ENCODE results near the gene AGBL1.

The AGBL1 gene

GRCh38 chr15:86756688-86757087 lies 677.0 kb downstream of the AGBL1 start:
- DNase-seq = no peak

- no peak for DNase-seq
Observed at GRCh38 chr15:86759800-86760523, 680.3 kb downstream of the AGBL1 start.

DNA sequence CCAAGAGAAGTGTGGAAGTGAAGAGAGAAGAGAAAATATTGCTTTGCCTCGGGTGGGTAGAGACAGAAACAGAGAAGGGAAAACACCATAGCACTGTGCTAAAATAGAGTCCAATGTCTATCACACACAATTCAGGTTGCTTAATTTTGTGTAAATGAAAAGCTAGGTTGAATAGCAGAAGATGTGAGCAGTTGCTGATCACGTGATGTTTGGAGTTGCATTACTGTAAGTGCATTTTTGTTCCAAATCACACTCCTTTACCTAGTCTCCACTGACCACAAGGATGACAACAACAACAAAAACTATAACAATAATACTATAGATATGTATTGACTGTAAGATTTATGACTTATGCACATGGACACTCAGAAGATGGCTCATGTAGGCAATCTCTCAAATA lies 683.2 kb downstream of the AGBL1 start:
- no peak for DNase-seq

DNA sequence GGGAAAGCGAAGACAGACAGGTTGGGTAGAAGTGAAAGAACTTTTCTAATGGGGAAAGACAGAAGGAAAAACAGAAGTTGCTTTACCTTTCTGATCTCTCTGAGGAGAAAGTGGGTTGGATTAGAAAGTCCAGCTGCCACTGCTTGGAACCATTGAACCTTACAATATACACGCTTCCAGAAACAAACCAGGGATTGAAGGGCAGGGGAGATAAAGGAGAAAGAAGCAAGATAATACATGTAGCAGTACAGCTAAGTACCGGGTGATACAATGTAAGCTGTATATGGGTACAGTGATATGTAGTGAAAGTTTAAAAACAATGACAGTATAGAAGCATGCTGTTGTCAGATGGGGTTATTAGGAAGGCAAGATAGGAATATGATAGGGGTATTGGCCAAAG lies 684.4 kb downstream of the AGBL1 start:
- no peak for DNase-seq

GRCh38 chr15:86765281-86765680 lies 685.6 kb downstream of the AGBL1 start:
- DNase-seq = no peak

GRCh38 chr15:86772369-86773059 lies 692.8 kb downstream of the AGBL1 start:
- no peak for DNase-seq

DNA sequence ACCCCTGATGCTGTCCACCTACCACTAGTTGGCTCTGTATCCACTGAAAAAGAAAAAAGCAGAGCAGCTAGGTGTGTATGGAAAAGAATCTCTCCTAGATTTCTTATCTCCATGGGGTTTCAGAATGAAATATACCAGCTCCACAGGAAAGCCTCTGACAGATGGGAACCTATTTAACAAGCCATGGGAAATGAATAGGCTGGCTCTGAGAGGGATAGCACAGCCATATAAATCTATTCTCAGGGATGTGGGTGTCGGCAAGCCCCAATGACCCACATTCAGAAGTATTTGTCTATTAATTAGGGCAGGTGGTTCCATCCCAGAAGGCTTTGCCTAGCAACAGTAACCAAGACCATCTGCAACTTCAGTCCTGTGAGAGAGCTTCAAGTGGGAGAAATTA lies 694.1 kb downstream of the AGBL1 start:
- DNase-seq = no peak

DNA sequence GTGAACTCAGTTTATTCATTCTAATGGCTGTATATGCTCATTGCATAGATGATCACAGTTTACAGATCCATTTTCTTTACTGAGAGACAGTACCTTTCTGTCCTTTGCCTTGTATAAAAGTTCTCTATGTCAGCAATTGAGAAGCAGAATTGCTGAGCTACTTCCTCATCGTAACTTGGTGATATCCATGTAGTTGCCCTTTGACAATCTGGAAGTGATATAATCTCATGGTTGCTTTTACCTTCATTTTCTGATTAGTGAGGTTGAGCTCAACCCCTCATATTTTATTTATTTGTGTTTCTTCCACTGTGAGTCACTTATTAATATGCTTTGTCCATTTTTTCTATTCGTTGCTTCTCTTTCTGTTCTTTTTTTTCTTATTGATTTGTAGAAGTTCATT lies 696.5 kb downstream of the AGBL1 start:
- no peak for DNase-seq

GRCh38 chr15:86796521-86796920 lies 716.9 kb downstream of the AGBL1 start:
- no peak for DNase-seq

DNA sequence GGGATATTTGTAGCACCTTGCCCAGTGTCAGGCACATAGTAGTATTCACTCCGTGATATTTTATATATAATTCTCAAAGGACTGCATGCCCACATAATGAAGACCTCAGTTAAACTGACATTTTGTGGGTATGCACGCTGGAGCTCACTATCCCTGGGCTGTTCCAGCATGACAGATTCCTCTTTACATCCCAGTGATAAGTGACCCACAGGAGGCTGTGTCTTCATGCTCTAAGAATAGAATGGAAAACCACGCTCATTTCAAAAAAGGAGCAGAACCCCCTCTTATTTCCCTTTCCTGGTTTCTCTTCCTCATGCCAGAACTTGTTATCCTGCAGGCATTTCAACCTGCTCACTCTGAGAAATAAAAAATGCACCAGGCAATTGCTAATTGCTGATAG lies 717.5 kb downstream of the AGBL1 start:
- no peak for DNase-seq

GRCh38 chr15:86799226-86799625 lies 719.6 kb downstream of the AGBL1 start:
- no peak for DNase-seq

DNA sequence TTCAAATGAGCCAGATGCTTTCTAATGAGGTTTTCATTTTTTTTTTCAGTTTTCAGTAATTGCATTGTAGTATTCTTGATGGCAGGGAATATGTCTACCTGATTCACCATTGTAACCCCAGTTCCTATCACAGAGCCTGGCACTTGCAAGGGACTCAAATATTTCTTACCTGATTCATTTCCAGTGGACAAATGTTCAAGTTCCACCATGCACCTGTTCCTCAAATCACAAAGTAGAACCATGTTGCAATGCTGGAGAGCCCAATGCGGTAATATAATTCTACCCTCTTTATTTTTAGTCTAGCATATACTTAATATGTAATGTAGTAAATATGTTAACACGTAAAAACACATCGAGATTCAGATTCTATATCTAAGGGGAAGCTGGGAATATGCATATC lies 722.6 kb downstream of the AGBL1 start:
- no peak for DNase-seq

DNA sequence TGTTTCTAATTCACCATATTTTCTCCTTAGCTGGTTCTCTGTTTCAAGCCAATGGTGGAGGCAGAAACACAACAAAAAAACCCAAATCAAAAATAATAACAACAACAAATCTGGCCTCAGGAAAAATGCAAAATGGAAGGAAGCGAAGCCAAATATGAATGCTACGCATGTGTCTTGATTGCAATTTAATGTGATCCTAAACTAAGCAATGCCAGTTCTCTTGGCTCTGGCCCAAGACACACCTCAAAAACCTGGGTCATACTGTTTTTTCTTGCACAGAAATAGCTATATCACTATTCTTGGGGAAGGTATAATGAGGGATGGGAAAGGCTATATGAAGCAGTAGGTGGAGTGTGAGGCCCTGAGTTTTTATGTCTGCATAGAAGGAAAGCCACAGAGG lies 724.7 kb downstream of the AGBL1 start:
- no peak for DNase-seq

- no peak for DNase-seq
Observed at GRCh38 chr15:86810329-86810728, 730.7 kb downstream of the AGBL1 start.

DNA sequence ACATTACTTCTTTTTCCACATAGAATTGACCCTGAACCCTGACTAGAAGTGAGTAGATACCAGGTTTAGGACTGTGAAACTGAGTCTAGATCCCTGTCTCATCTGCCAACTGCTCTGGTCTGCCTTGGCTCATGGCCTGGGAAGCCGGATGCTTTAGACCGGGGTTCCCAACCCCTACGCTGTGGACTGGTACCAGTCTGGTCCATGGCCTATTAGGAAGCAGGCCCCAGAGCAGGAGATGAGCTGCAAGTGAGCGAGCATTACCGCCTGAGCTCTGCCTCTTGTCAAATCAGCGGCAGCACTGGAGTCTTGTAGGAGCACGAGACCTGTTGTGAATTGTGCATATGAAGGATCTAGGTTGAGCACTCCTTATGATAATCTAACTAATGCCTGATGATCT lies 734.2 kb downstream of the AGBL1 start:
- no peak for DNase-seq

GRCh38 chr15:86829245-86829644 lies 749.6 kb downstream of the AGBL1 start:
- DNase-seq = no peak

DNA sequence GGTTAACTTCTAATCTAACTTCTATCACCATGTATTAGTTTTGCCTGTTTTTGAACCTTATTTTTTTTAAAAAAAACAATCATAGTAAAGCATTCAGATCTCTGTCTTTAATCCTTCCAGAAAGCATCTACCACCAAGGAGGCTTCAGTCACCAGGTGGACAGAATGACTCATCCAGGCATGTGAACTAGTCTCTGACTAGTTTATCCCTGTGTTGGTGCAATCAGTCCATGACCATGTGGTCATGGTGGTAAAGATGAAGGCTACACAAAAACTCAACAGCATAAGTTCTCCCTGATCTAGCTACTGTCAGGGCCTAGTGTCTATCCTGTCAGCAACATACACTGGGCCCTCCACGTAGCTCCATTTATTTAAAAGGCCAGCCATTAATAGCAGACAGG lies 750.6 kb downstream of the AGBL1 start:
- DNase-seq = no peak

DNA sequence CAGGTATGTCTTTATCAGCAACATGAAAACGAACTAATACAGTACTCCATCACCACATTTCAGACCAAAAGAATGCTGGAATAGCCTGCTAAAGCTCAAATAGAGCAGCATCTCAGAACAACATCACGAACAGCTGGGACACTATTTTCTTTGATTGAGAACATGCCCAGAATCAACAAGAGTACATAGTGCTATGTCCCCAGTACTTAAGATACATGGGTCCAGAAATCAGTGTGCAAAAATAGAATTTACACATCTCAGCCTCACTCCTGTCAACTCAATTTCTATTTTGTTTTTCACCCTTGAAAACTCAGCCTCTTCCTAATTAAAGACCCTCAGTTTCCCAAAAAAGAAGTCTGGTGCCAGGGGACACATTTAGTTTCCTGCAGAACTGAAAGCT lies 753.9 kb downstream of the AGBL1 start:
- no peak for DNase-seq

DNA sequence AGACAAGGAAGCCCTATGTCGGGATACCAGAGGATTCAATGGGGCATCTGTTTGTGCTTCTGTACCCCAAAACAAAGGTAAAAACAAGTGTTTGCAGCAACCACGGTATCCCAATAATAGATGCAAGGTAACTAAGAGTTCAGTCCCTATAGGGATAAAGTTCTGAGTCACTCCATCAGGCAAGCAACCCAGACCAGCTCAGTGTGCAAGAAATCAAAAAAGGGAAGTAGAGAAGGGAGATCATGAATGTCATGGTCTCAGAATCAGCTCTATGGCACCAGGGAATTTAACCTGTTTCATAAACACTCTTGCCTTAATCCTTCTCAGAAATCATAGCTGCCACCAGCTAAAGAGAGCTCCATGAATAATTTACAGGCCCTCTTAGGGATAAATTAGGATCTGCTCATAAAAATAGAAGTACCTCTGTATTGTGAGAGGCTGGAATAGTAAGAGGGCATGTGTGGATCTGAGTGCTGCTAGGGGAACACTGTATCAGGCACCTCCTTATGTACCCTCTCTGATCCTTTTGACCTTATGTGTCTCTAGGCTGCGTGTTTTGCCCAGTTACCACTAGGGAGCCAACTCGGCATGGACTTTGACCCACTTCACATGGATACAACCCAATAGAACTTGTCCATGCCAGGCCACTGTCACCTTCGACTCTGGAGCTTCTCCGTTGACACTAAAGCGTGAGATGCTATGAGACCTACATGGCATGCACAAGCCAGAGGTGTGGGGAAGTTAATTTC lies 754.6 kb downstream of the AGBL1 start:
- DNase-seq = no peak

DNA sequence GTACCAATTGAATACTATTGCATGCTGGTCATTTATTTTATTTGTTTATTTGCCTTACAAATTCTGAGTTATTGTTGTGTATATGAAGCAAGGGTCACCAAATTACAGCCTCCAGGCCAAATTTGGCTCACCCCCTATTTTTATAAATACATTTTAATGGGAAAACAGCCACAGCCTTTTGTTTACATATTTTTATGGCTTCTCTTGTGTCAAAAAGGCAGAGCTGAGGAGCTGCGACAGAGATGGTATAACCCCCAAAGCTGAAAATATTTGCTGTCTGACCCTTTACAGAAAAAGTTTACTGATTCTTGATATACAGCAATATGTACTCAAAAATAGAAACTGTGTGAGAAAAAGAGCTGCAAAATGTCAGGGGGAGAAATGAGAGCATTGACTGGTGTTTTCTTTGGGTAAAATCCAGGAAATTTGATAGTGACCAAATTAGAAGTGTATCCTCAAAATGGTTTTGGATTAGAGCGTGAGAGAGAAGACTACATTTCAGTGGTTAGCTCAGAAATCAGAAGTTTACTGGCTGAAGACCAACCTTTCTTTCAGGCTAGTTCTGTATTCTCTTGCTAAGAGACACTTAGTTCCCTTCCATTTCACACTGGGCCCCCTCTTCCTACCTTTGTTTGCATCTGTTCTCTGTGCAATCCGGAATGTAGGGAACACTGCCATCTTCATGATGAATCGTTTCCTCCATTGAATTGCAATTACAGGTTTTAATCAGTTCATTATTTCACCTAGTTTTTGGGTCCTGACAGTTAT lies 757.8 kb downstream of the AGBL1 start:
- DNase-seq = no peak

GRCh38 chr15:86839502-86839901 lies 759.8 kb downstream of the AGBL1 start:
- DNase-seq = no peak

GRCh38 chr15:86840996-86841395 lies 761.3 kb downstream of the AGBL1 start:
- DNase-seq = no peak

- no peak for DNase-seq
Observed at GRCh38 chr15:86842199-86842598, 762.5 kb downstream of the AGBL1 start.

All from NCI-H2081 treated with DMSO at 0.1 percent for 48 hours (cell line).